Stimulated activated CD8-positive, alpha-beta memory T cell treated with anti-CD3 and anti-CD28 coated beads, Interleukin-7, amount 100 ng/mL, for 24 hours (primary cell): Measurements from ENCODE around the gene ANAPC2.
A peak's percentile ranks its signal among the peaks of the same experiment; 100 is the strongest.

Experiments
- DNase-seq: peaks from one replicate; pipeline ENCODE4 v3.0.0-alpha.2; 2020; ENCODE audit warnings: low read depth

Gene ANAPC2

GRCh38 chr9:137227054-137227852 lies 38.9 kb upstream of the ANAPC2 start, which contains the start of gene RNF224:
Gene RNF224 (plus strand): TSS chr9:137227502. CDS start chr9:137228336, 834 bp downstream.
- DNase-seq: peak; percentile 67

GRCh38 chr9:137226338-137227053 lies 38.1 kb upstream of the ANAPC2 start:
- DNase-seq: no peak

GRCh38 chr9:137225699-137226331 lies 37.5 kb upstream of the ANAPC2 start:
- no peak for DNase-seq

- no peak for DNase-seq
Observed at GRCh38 chr9:137224830-137225694, 36.7 kb upstream of the ANAPC2 start, which contains the start of gene CYSRT1. Gene CYSRT1 (plus strand): TSS chr9:137225174. CDS start chr9:137225622, 448 bp downstream.

- DNase-seq: peak; percentile 97
Observed at GRCh38 chr9:137223078-137223970, 35.0 kb upstream of the ANAPC2 start.

- DNase-seq: no peak
Observed at GRCh38 chr9:137222190-137223077, 34.1 kb upstream of the ANAPC2 start, which contains the start of gene RNF208. Gene RNF208 (minus strand): TSS chr9:137222240. CDS start chr9:137221212, 1,028 bp downstream.

GRCh38 chr9:137221506-137222111 lies 33.2 kb upstream of the ANAPC2 start:
- DNase-seq: no peak

- DNase-seq: no peak
Observed at GRCh38 chr9:137221095-137221505, 32.7 kb upstream of the ANAPC2 start.

GRCh38 chr9:137220317-137221094 lies 32.1 kb upstream of the ANAPC2 start:
- DNase-seq: no peak

GRCh38 chr9:137219757-137220316 lies 31.5 kb upstream of the ANAPC2 start:
- no peak for DNase-seq

- no peak for DNase-seq
Observed at GRCh38 chr9:137218754-137219271, 30.5 kb upstream of the ANAPC2 start.

- DNase-seq: no peak
Observed at GRCh38 chr9:137218212-137218753, 29.9 kb upstream of the ANAPC2 start.

- DNase-seq: no peak
Observed at GRCh38 chr9:137217276-137218211, 29.2 kb upstream of the ANAPC2 start.

- DNase-seq: no peak
Observed at GRCh38 chr9:137216188-137216965, 28.0 kb upstream of the ANAPC2 start.
